SW 1271 (cell line): ENCODE data around the gene AMN1.

ENCODE experiments used
- DNase-seq, 2 experiments: peaks; one replicate each; lab custom pipeline; 2025; lab: John Stamatoyannopoulos, UW

AMN1 gene

GRCh38 chr12:31631023-31631724 lies 97.6 kb downstream of the AMN1 start:
- DNase-seq: no peak

DNA sequence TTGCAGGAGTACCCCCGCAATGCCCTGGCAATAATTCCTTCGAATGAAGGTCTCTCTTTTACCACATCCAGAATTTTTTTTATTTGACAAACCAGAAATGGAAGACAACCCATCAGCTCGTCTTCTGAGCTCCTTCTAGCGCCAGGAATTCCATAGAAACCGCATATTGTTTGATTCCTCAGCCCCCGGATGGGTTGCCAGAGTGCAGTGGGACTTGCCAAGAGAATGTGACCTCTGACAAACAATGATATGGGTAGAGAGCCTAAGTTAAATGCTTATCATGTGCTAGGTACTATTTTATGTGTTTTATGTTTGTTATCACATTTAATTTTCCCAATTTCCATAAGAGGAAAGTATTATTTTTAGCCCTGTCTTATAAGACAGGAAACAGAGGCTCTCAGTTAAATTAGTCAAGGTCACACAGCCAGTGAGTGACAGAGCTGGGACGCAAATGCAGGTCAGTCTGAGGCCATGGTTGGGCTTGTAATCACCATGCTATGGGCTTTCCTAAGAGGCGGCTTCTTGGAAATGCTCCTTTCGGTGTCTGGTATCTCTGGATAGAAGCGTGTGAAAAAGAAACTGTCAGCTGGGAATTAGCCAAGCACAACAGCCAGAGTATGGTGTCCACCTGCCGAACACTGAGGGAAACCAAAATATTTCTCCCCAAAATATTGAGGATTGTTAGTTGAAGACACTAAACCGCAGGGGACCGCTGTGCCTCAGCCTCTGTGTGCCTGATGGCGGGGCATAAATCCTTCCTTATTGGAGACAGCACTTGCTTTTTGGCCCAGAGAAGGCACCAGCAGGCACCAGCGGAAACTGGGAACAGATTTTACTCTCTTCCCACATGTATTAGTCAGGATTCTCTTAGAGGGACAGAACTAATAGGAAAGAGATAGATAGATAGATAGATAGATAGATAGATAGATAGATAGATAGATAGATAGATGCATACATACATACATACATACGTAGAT lies 98.8 kb downstream of the AMN1 start:
- no peak for DNase-seq

- DNase-seq: no peak
Measured at GRCh38 chr12:31627456-31628054, 101.3 kb downstream of the AMN1 start.

DNA sequence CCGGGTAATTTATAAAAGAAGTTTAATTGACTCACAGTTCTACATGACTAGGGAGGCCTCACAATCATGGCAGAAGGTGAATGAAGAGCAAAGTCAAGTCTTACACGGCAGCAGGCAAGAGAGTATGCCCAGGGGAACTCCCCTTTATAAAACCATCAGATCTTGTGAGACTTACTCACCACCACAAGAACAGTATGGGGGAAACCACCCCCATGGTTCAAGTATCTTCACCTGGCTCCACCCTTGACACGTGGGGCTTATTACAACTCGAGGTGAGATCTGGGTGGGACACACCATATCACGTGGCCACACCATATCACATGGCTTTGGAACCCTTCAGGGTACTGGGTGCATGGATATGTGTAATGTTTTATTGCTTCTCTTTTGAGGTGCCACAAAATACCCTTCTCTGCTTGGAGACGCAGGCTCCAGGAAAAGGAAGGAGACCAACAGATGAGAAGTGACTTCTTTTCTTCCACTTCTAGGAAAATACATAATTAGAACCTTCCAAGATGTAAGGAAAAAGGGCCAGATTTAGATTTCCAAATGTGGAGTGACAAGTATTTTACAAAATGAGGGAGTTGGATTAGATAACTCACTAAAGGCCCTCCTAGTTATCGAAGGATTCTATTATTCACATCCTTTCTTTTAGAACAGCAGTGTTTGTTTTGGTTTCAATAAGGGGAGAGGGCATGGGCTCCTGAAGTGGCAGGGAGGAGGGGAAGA lies 102.4 kb downstream of the AMN1 start:
- no peak for DNase-seq

- no peak for DNase-seq
Measured at GRCh38 chr12:31622038-31622437, 106.8 kb downstream of the AMN1 start.
